Caco-2 (cell line): ENCODE results near the gene PPP2R2B. TPM values are rescaled to one million over a fixed set of nuclear protein-coding genes. Genes with fewer than 3 reads are reported as not detected.

Experiments
- BruUV-seq: library from RNA; stranded (reverse); fragments of 400-500 nt; replicated peaks from 2 replicates; lab custom pipeline; 2021; lab: Mats Ljungman, UMichigan
- CTCF ChIA-PET: fragments of 300-600 bp; sonication (Branson Sonifier 250); formaldehyde crosslinking; loops from one replicate; lab custom pipeline; 2022; ENCODE audit warnings: antibody characterized with exemption; lab: Charles Lee
- POLR2A ChIA-PET: fragments of 300-600 bp; sonication (Branson Sonifier 250); formaldehyde crosslinking; loops from one replicate; lab custom pipeline; 2022; ENCODE audit warnings: antibody characterized with exemption; lab: Charles Lee
- DNase-seq, 2 experiments: peaks; one replicate each; pipeline versions ENCODE4 v3.0.0 to v3.0.0-alpha.2; 2020 to 2022
- H3K27me3 ChIP-seq: replicated peaks from 2 replicates; pipeline ENCODE4 v1.6.0; 2011; ENCODE audit warnings: low read length; ENCODE audit not compliant: control insufficient read depth, insufficient read depth
- H3K36me3 ChIP-seq: 2 replicates; pipeline ENCODE4 v1.5.1; 2011; ENCODE audit warnings: low read length; ENCODE audit not compliant: control insufficient read depth, insufficient read depth
- H3K4me1 ChIP-seq: fragments of 250-450 bp; sonication (Bioruptor Pico); 2 replicates; pipeline ENCODE4 v1.5.1; 2020; ENCODE audit warnings: mild to moderate bottlenecking
- H3K4me3 ChIP-seq: 2 replicates; pipeline ENCODE4 v1.5.1; 2011; ENCODE audit warnings: low read depth, mild to moderate bottlenecking, control low read depth, low read length
- H3K9me3 ChIP-seq: fragments of 250-450 bp; sonication (Bioruptor Pico); 2 replicates; pipeline ENCODE4 v1.5.1; 2020; ENCODE audit warnings: mild to moderate bottlenecking, moderate library complexity
- H3K27ac Mint-ChIP-seq: one replicate; pipeline ENCODE4 v1.8.0; 2022; ENCODE audit warnings: mixed read lengths; ENCODE audit not compliant: unreplicated experiment
- H3K27me3 Mint-ChIP-seq: one replicate; pipeline ENCODE4 v1.8.0; 2022; ENCODE audit warnings: mixed read lengths; ENCODE audit not compliant: insufficient read depth, unreplicated experiment
- H3K36me3 Mint-ChIP-seq: one replicate; pipeline ENCODE4 v1.8.0; 2022; ENCODE audit warnings: mild to moderate bottlenecking, mixed read lengths; ENCODE audit not compliant: insufficient read depth, unreplicated experiment
- H3K4me1 Mint-ChIP-seq: one replicate; pipeline ENCODE4 v1.8.0; 2022; ENCODE audit warnings: low read depth, mixed read lengths; ENCODE audit not compliant: unreplicated experiment
- H3K4me3 Mint-ChIP-seq: one replicate; pipeline ENCODE4 v1.8.0; 2022; ENCODE audit warnings: mild to moderate bottlenecking, moderate library complexity, mixed read lengths; ENCODE audit not compliant: unreplicated experiment
- H3K9me3 Mint-ChIP-seq: one replicate; pipeline ENCODE4 v1.8.0; 2022; ENCODE audit warnings: mixed read lengths; ENCODE audit not compliant: unreplicated experiment
- intact Hi-C: fragments of 100-400 bp; cut with micrococcal nuclease; formaldehyde crosslinking; loops from one replicate; pipeline ENCODE4 v1.10.0; 2022; ENCODE audit not compliant: unreplicated experiment
- total RNA-seq: library from RNA; stranded (reverse); gene quantifications from 2 replicates; pipeline ENCODE4 v1.2.3, GENCODE V29; 2022
- TF ChIP-seq, protein P1 (sequence below), 2 experiments: fragments of 200-600 bp in 1 of 2; IDR thresholded peaks; 1 replicate in 1 of 2; 2 replicates in 1 of 2; pipeline versions ENCODE4 v1.5.1 to v1.8.0; 2011 to 2022; ENCODE audit warnings: antibody characterized with exemption in 1 of 2, control low read depth in 1 of 2, inconsistent platforms in 1 of 2, low read depth in 1 of 2, low read length in 1 of 2, mild to moderate bottlenecking in 1 of 2, moderate library complexity in 1 of 2; ENCODE audit not compliant: insufficient read depth in 1 of 2, severe bottlenecking in 1 of 2, unreplicated experiment in 1 of 2

Gene PPP2R2B
- total RNA-seq, 1 experiment from 2014 or later: 9.8 TPM

GRCh38 chr5:146745931-146746577 is 132.5 kb downstream of the PPP2R2B start:
- intact Hi-C loops: no loop called here
- Mint-ChIP-seq H3K36me3 (no peaks in the 10 kb centered on the region), H3K9me3 (no peaks in the 10 kb centered on the region), H3K4me3 (no peak overlapping the region), H3K27me3 (no peaks in the 10 kb centered on the region), H3K4me1 (no peaks in the 10 kb centered on the region), H3K27ac (no peak overlapping the region)
- ChIA-PET POLR2A (no interaction called here), CTCF (no interaction called here)
- DNase-seq: no peak
- no peaks in the 10 kb centered on the region for H3K4me1 ChIP-seq
- H3K9me3 ChIP-seq: 0 out of 2 replicates have a peak, but pooled peaks cover 3% of the 10 kb centered on the region
- BruUV-seq: no TSS peak
- no peaks in the 10 kb centered on the region; the same call in 1 of the 2 replicates for H3K27me3 ChIP-seq
- no peaks in the 10 kb centered on the region for H3K36me3 ChIP-seq
- TF ChIP-seq, protein P1, sequence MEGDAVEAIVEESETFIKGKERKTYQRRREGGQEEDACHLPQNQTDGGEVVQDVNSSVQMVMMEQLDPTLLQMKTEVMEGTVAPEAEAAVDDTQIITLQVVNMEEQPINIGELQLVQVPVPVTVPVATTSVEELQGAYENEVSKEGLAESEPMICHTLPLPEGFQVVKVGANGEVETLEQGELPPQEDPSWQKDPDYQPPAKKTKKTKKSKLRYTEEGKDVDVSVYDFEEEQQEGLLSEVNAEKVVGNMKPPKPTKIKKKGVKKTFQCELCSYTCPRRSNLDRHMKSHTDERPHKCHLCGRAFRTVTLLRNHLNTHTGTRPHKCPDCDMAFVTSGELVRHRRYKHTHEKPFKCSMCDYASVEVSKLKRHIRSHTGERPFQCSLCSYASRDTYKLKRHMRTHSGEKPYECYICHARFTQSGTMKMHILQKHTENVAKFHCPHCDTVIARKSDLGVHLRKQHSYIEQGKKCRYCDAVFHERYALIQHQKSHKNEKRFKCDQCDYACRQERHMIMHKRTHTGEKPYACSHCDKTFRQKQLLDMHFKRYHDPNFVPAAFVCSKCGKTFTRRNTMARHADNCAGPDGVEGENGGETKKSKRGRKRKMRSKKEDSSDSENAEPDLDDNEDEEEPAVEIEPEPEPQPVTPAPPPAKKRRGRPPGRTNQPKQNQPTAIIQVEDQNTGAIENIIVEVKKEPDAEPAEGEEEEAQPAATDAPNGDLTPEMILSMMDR (IDR thresholded peaks at IDR 0.05; ENCODE audit: insufficient read depth in 1 of 2, low read depth in 1 of 2, low read length in 1 of 2, severe bottlenecking in 1 of 2, unreplicated experiment in 1 of 2): no peak
- H3K4me3 ChIP-seq: no peak overlapping the region

DNA sequence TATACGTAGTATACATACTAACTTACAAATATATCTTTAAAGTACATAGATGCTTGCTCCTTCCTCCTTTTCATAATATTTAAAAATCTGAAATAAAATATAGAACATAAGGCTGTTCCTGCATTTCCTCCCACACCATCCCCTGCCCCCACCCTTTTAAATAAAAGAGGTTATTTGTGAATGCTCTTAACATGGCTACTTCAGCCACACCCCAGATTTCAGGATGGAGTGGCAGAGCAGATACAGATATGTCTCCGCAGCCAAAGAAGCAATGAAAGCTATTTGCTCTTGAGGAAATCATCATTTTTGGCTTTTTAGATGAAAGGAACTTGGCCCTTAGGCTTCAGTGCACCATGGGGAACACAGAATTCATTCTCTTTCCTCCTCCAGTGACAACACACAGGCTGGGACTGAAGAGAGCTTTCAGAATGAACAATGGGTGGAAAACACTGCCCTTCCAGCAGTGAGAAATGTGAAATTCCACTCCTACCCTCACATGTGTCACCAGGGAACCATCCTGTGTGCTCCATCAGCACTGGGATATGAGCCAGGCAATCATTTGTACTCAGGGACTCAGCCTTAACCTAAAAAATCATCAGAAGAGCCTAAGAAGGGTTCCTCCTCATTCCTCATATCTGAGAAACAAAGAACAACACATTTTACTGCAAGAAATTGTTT is 134.3 kb downstream of the PPP2R2B start:
- Mint-ChIP-seq H3K27ac (no peak overlapping the region), H3K9me3 (no peaks in the 10 kb centered on the region)
- BruUV-seq: no TSS peak

DNA sequence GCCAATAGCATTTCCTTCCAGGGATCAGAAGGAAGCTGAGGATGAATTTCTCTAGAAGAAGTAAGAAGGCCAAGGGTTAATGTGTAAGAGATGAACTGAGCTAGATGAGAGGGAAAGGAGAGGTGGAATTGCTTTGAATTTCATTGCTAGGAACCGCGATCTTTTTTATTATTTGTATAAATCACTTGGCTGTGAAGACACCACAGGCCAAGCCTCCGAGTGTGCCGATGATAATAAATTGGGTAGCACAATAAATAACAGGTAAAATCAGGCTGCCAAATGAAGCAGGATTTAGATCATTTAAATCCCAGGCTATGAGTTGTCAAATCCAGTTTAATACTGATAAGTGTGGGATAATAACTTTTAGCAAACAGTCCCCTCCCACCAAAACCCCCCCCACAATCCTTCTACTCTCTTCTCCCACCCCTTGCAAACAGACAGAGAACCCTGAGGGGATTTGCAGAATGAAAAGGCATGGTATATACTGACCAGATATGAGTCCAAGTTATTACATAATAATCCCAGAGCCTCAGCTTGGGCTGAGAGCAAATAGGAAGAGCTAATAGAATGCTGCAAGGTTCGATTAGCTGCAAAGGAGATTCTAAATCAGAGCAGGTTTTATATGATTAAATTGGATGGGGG is 143.5 kb downstream of the PPP2R2B start:
- H3K4me3 ChIP-seq: no peak overlapping the region
- H3K4me1 ChIP-seq: peaks cover 24% of the 10 kb centered on the region
- no peaks in the 10 kb centered on the region for H3K36me3 ChIP-seq
- no peaks in the 10 kb centered on the region for H3K27me3 Mint-ChIP-seq
- H3K36me3 Mint-ChIP-seq: no peaks in the 10 kb centered on the region
- DNase-seq: no peak
- peaks cover 14% of the 10 kb centered on the region for H3K4me1 Mint-ChIP-seq
- TF ChIP-seq, protein P1 (IDR thresholded peaks at IDR 0.05; ENCODE audit: insufficient read depth in 1 of 2, low read depth in 1 of 2, low read length in 1 of 2, severe bottlenecking in 1 of 2, unreplicated experiment in 1 of 2): no peak
- CTCF ChIA-PET: no interaction called here
- intact Hi-C loops: no loop called here
- peaks cover 14% of the 10 kb centered on the region for H3K9me3 ChIP-seq
- BruUV-seq: no TSS peak
- POLR2A ChIA-PET: no interaction called here
- H3K9me3 Mint-ChIP-seq: peaks cover 12% of the 10 kb centered on the region
- H3K27me3 ChIP-seq: no peaks in the 10 kb centered on the region
- H3K4me3 Mint-ChIP-seq: no peak overlapping the region
- H3K27ac Mint-ChIP-seq: no peak overlapping the region

More for the DNA sequence above, 134.3 kb downstream of the PPP2R2B start:
- H3K36me3 ChIP-seq: no peaks in the 10 kb centered on the region
- H3K4me3 Mint-ChIP-seq: no peak overlapping the region
- CTCF ChIA-PET: no interaction called here
- POLR2A ChIA-PET: no interaction called here
- H3K27me3 Mint-ChIP-seq: no peaks in the 10 kb centered on the region
- TF ChIP-seq, protein P1 (IDR thresholded peaks at IDR 0.05; ENCODE audit: insufficient read depth in 1 of 2, low read depth in 1 of 2, low read length in 1 of 2, severe bottlenecking in 1 of 2, unreplicated experiment in 1 of 2): no peak
- no peaks in the 10 kb centered on the region for H3K4me1 Mint-ChIP-seq
- H3K9me3 ChIP-seq: 0 out of 2 replicates have a peak, but pooled peaks cover 3% of the 10 kb centered on the region
- intact Hi-C loops: no loop called here
- no peaks in the 10 kb centered on the region for H3K4me1 ChIP-seq
- H3K27me3 ChIP-seq: no peaks in the 10 kb centered on the region; the same call in 1 of the 2 replicates
- H3K4me3 ChIP-seq: no peak overlapping the region
- no peak for DNase-seq
- no peaks in the 10 kb centered on the region for H3K36me3 Mint-ChIP-seq
